ENCODE results near the gene CDH22.

- TF ChIP-seq L3MBTL2 (conservative IDR thresholded peaks at IDR 0.05): no peak
- no peak for TF ChIP-seq SUZ12 (IDR thresholded peaks at IDR 0.05)
- TF ChIP-seq CTBP1 (IDR thresholded peaks at IDR 0.05; ENCODE audit: borderline replicate concordance): no peak
- TF ChIP-seq FOXK2 (IDR thresholded peaks at IDR 0.05): no peak
- TF ChIP-seq ARNT (IDR thresholded peaks at IDR 0.05): no peak
- TF ChIP-seq FOXA1 (IDR thresholded peaks at IDR 0.05): no peak
- no peak for TF ChIP-seq TARDBP (IDR thresholded peaks at IDR 0.05)
- TF ChIP-seq BHLHE40 (IDR thresholded peaks at IDR 0.05; ENCODE audit: borderline replicate concordance): no peak
Measured at GRCh38 chr20:46130534-46130933, 177.8 kb downstream of the CDH22 start.
